K562 (cell line): ENCODE results near the gene FGF2. TPM values are rescaled to one million over a fixed set of nuclear protein-coding genes. Genes with fewer than 3 reads are reported as not detected.

Experiments
- ARID1B ChIP-seq: fragments of 450-650 bp; IDR thresholded peaks from 2 replicates; pipeline ENCODE4 v1.6.1; 2016; ENCODE audit warnings: antibody characterized with exemption, mild to moderate bottlenecking, inconsistent platforms
- ASH1L ChIP-seq: fragments of 450-650 bp; IDR thresholded peaks from 2 replicates; pipeline ENCODE4 v1.6.1; 2018; ENCODE audit warnings: borderline replicate concordance, mild to moderate bottlenecking, low read depth; ENCODE audit not compliant: partially characterized antibody
- BCLAF1 ChIP-seq, 2 experiments: fragments of 450-650 bp in 1 of 2; IDR thresholded peaks; 2 replicates each; pipeline ENCODE4 v1.6.1; 2011 to 2017; ENCODE audit warnings: low read depth in 2 of 2, antibody characterized with exemption in 1 of 2, borderline replicate concordance in 1 of 2, low read length in 1 of 2, mild to moderate bottlenecking in 1 of 2, mixed read lengths in 1 of 2; ENCODE audit not compliant: control insufficient read depth in 1 of 2
- CXXC5 ChIP-seq: fragments of 250-450 bp; sonication (Bioruptor Pico); IDR thresholded peaks from 2 replicates; pipeline ENCODE4 v1.8.0; 2022; ENCODE audit warnings: inconsistent platforms, mild to moderate bottlenecking, moderate library complexity
- ELF4 ChIP-seq: fragments of 450-650 bp; formaldehyde crosslinking; IDR thresholded peaks from 2 replicates; pipeline ENCODE4 v1.4.0; 2022; ENCODE audit warnings: missing genetic modification characterization
- FOXJ2 ChIP-seq: fragments of 200-800 bp; sonication (Bioruptor generic); IDR thresholded peaks from 2 replicates; pipeline ENCODE4 v1.6.1; 2016; ENCODE audit warnings: missing genetic modification characterization, missing compliant biosample characterization
- HDAC1 ChIP-seq, 2 experiments: fragments of 450-650 bp; IDR thresholded peaks; 2 replicates each; pipeline ENCODE4 v1.6.1; 2016 to 2017; ENCODE audit warnings: inconsistent platforms in 1 of 2, mild to moderate bottlenecking in 1 of 2, moderate library complexity in 1 of 2
- HMBOX1 ChIP-seq: sonication (generic); IDR thresholded peaks from 2 replicates; pipeline ENCODE4 v1.6.1; 2016
- JUND ChIP-seq, 2 experiments: IDR thresholded peaks; 2 replicates in 1 of 2; 3 replicates in 1 of 2; pipeline ENCODE4 v1.6.1; 2011; ENCODE audit warnings: borderline replicate concordance in 2 of 2, low read depth in 2 of 2, low read length in 2 of 2, improper control_type of control experiment in 1 of 2, missing biosample characterization in 1 of 2, missing genetic modification characterization in 1 of 2, missing genetic modification reagents in 1 of 2
- MTA2 ChIP-seq: fragments of 450-650 bp; IDR thresholded peaks from 2 replicates; pipeline ENCODE4 v1.6.1; 2016; ENCODE audit warnings: low read depth
- NCOR1 ChIP-seq: fragments of 450-650 bp; IDR thresholded peaks from 2 replicates; pipeline ENCODE4 v1.6.1; 2016; ENCODE audit warnings: mild to moderate bottlenecking, moderate library complexity
- NR2C2 ChIP-seq, 2 experiments: fragments of 200-800 bp in 1 of 2; sonication (Bioruptor generic) in 1 of 2; sonication (generic) in 1 of 2; formaldehyde crosslinking in 1 of 2; IDR thresholded peaks; 2 replicates each; pipeline versions ENCODE4 v1.6.1 to v1.8.0; 2016 to 2022; ENCODE audit warnings: mild to moderate bottlenecking in 1 of 2, missing compliant biosample characterization in 1 of 2, missing genetic modification characterization in 1 of 2, missing genetic modification reagents in 1 of 2
- PHF20 ChIP-seq: fragments of 450-650 bp; IDR thresholded peaks from 2 replicates; pipeline ENCODE4 v1.6.1; 2018; ENCODE audit not compliant: partially characterized antibody
- PREB ChIP-seq: sonication (generic); formaldehyde crosslinking; IDR thresholded peaks from 2 replicates; pipeline ENCODE4 v1.8.1; 2023; ENCODE audit warnings: mild to moderate bottlenecking, missing genetic modification reagents
- SP1 ChIP-seq: sonication (generic); formaldehyde crosslinking; IDR thresholded peaks from 2 replicates; pipeline ENCODE4 v1.8.1; 2022; ENCODE audit warnings: mild to moderate bottlenecking, missing genetic modification reagents
- STAT5A ChIP-seq: IDR thresholded peaks from 2 replicates; pipeline ENCODE4 v1.6.1; 2012; ENCODE audit warnings: low read length, inconsistent platforms, borderline replicate concordance
- polyA plus RNA-seq, 8 experiments: library from polyadenylated mRNA; depleted of rRNA in 4 of 8; stranded (reverse) in 5 of 8; unstranded in 3 of 8; fragments of >200 nt; fragmentation: Nextera tagmentation in 2 of 8; fragmentation: Illumina TruSeq in 1 of 8; extraction: Ambion mirVana in 2 of 8; extraction: Trizol in 1 of 8; gene quantifications; 2 replicates each; pipeline versions ENCODE4 v1.2.1 to v1.2.3, GENCODE V29; 2011 to 2014; ENCODE audit warnings: inconsistent platforms in 1 of 8, missing spikeins in 1 of 8
- total RNA-seq, 7 experiments: library from RNA; depleted of rRNA in 6 of 7; stranded (reverse); fragments of >200 nt in 6 of 7; fragmentation: Illumina TruSeq in 2 of 7; extraction: Trizol in 2 of 7; gene quantifications; 2 replicates each; pipeline versions ENCODE4 v1.2.1 to v1.2.3, GENCODE V29; 2011 to 2021; ENCODE audit warnings: low replicate concordance in 1 of 7

Gene FGF2
- total and polyA plus RNA-seq, 9 of the 15 experiments (the other 6 are each of a cell fraction or from before 2014, with no cell fraction given): 2.5 to 19.4 (median 9.2) TPM

- TF ChIP-seq ASH1L: peak; percentile 32
- TF ChIP-seq CXXC5: peak; percentile 40
- TF ChIP-seq SP1 (CRISPR knock-in tag): peak; percentile 95
- peak; percentile 99 for TF ChIP-seq NR2C2 (CRISPR knock-in tag; IDR thresholded peaks at IDR 0.05)
- TF ChIP-seq NR2C2 (tag; IDR thresholded peaks at IDR 0.05): peak; percentile 99
- peak; percentile 62 for TF ChIP-seq ARID1B
- peak; percentile 62; the same call in 1 of the 2 replicates for TF ChIP-seq FOXJ2 (tag)
- peak in 1 of 2 experiments; percentile 89; a peak in 2 of 4 replicates for TF ChIP-seq HDAC1 (IDR thresholded peaks at IDR 0.05)
- TF ChIP-seq ELF4 (CRISPR knock-in tag): no peak
- peak; percentile 40; the same call in 1 of the 2 replicates for TF ChIP-seq NCOR1
- 0 out of 4 replicates have a peak, but pooled peaks of 1 of the 2 experiments have one; percentile 48 for TF ChIP-seq BCLAF1 (IDR thresholded peaks at IDR 0.05; ENCODE audit: borderline replicate concordance in 1 of 2, control insufficient read depth in 1 of 2, low read depth in 2 of 2, low read length in 1 of 2)
- TF ChIP-seq STAT5A: peak; percentile 49
- TF ChIP-seq PHF20: peak; percentile 49
- 0 out of 2 replicates have a peak, but pooled peaks have one; percentile 82 for TF ChIP-seq PREB (CRISPR knock-in tag)
- peak; percentile 47; the same call in 1 of the 2 replicates for TF ChIP-seq JUND (IDR thresholded peaks at IDR 0.05; ENCODE audit: borderline replicate concordance, low read depth, low read length)
- peak; percentile 42; the same call in 1 of the 3 replicates for TF ChIP-seq JUND (tag; IDR thresholded peaks at IDR 0.05; ENCODE audit: borderline replicate concordance, low read depth, low read length)
- 0 out of 2 replicates have a peak, but pooled peaks have one; percentile 29 for TF ChIP-seq HMBOX1
- TF ChIP-seq MTA2: peak; percentile 72
Measured at GRCh38 chr4:122922877-122923511, 96.4 kb downstream of the FGF2 start (continued).
